Measurements from ENCODE around the gene TCHHL1.
"Not testable (repeated sequence)": the region's sequence is repeated elsewhere in the genome, so short reads cannot be mapped to it uniquely, and the experiment has no call there.

The TCHHL1 gene

DNA sequence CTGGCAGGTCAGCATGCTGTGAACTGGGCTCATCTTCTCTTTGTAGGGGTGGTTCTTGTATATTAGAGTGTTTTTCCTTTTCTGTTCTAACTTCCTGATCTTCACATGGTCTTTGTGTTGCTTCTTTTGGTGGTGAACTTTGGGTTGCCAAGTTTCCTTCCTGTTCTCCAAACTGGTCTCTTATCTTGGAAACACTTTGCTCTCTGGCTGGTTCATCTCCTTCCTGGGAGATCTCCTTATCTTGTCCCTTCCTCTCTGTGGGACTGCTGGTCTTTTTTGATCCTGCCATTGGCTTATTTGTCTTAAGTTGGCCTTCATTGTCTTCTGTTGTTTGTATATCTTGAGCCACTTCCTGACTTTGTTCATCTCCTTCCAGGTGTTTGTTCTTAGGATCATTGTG is 2.1 kb downstream of the TCHHL1 start:
- no peak for DNase-seq

DNA sequence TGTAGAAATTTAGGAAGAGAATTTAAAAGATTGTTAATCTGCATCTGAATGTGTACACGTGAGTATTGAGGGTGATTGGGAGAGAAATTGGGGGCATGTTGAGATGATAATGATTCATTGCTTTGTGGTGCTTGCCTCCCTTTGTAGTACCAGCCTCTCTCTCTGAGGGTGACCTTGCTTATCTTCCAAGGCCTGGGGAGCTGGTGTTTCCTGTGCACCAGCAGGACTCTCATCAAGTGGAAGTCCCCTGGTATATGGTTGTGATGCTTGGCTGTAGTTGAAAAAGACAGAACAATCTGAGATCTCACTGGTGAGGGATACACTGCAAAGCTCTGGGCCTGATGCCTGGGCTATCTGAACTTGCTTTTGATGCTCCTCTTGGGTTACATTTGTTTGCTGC is 4.0 kb downstream of the TCHHL1 start:
- DNase-seq: no peak

DNA sequence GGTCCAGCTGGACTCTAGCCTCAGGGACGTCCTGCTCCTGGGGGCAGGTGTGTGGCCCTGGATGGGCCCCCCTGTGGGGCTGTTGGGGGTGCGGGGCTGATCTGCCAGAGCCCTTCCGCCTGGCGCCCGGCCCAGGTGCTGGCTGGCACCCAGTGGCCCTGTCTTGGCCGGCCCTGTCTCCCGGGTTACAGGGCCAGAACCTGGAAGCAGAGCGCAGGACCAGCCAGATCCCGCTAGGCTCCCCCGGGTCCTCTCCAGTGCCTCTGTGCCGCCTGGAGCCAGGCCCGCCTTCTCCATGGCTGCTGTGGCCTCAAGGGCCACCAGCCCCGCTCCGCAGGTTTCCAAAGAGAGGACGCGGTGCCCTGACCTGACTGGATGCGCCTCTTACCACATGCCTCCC is 7.8 kb downstream of the TCHHL1 start:
- not testable (repeated sequence) for DNase-seq

DNA sequence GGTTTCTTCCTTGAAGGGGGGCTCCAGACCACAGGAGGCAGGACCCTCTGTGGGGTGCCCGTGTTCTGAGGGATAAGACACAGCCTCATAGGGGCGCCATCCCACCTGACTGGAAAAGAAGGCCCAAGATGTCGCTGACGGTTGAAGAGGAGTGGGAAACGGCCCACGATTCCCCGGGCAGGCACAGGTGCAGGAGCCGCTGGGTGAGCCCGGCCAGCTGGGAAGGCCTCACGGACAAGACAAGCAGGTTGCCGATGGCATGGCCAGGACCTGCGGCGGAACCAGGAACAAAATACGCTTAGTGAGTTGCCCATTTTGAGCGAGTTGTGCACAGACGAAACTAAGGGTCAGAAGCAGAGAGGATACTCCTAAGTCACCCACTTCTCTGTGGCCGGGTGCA is 8.4 kb downstream of the TCHHL1 start:
- DNase-seq: not testable (repeated sequence)

DNA sequence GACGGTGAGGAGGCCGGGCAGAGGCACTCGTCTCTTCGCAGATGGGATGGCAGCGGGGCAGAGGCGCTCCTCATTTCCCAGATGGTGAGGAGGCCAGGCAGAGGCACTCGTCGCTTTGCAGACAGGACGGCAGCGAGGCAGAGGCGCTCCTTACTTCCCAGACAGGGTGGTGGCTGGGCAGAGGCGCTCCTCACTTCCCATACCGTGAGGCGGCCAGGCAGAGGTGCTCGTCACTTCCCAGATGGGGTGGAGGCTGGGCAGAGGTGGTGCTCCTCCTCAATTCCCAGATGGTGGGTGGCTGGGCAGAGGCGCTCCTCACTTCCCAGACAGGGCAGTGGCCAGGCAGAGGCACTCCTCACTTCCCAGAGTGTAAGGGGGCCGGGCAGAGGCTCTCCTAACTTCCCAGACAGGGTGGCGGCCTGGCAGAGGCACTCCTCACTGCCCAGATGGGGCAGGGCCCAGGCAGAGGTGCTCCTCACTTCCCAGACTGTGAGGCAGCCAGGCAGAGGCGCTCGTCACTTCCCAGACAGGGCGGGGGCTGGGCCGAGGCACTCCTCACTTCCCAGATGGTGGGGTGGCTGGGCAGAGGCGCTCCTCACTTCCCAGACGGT is 9.9 kb downstream of the TCHHL1 start:
- no peak for DNase-seq

DNA sequence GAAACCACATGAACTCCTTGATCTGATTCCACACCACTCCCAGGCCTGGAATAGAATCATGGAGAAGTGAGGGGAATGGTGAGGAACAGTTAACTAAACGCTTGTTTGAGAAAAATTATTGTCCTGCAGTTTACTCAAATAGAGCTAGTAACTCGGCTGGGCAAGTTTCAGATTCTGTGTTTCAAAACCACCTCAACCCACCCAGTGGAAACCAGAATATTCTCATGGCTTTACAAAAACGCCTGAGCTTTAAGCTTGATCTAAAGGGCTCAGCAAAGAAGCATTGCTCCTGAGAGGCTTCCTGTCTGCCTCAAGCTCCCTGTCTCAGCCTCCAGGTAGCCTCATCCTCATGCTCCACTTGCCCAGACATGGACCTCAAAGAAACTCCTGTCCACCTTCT is 16.6 kb downstream of the TCHHL1 start:
- no peak for DNase-seq

DNA sequence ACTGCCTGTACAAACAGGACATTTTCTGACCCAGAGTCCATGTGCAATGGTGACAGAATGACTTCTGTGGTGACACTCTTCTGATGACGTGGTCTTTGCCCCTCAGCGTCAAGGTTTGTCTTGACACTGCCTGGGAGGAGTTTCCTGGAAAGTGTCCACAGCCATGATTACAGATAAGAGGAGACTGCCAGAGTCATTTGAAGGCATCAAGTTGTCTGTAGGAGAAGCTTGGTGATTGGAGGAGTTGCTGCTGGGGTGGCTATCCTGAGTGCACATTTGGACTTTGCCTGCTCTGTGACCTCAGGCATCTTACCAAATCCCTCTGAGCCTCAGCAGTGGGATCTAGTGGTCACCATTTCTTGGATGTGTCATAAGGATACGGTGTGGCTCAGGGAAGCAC is 17.7 kb downstream of the TCHHL1 start:
- no peak for DNase-seq

DNA sequence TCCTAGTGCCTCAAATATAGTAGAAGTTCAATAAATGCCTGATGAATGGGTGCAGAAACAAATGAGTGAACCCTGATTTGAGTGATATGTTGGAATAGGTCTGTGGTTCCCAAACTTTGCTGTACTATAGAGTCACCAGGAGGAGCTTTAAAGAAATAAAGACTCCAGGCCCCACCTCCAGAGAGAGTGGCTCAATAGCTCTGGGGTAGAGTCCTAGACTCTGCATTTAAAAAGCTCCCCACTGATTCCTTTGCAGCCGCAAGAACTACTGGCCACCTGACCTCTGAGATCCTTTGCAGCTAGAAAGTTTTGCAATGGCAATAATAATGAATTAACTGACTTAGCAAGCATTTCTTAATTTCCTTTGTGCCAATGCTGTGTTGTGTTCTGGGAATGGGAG is 20.9 kb downstream of the TCHHL1 start:
- DNase-seq: no peak

DNA sequence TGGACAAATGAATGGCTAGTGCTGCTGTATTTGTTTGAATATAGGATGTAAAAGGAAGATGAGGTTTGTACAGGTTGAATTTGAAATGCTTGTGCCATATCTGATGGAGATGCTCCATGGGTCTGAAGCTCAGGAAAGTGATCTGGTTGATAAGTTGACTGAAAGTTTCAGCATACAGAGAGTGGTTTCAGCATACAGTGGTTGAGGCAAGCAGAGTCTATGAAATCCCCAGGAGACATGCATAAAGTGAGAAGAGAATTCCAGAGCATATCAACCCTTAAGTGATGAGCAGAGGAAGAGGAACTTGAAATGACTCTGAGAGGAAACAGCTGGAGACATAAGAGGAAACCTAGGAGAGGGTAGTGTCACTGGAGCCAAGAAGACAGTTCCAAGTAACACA is 21.7 kb downstream of the TCHHL1 start:
- no peak for DNase-seq

DNA sequence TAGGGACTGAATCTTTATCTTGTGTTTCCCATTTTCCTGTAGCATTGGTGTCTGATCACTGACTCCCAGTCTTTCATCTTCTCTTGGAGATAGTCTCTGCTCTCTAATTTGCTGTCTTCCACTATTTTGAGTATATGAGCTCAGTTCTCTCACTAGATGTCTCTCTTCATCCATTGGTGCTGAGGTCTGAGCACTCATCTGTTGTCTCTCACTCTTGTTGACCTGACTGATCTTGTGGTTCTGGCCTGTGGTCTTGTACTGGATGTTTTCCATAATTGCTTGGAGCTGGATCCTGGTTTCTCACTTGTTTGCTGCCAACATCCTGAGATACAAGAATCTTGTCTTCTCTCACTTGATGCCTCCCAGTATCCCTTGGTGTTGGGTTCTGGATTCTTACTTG is 26.9 kb downstream of the TCHHL1 start:
- DNase-seq: no peak

DNA sequence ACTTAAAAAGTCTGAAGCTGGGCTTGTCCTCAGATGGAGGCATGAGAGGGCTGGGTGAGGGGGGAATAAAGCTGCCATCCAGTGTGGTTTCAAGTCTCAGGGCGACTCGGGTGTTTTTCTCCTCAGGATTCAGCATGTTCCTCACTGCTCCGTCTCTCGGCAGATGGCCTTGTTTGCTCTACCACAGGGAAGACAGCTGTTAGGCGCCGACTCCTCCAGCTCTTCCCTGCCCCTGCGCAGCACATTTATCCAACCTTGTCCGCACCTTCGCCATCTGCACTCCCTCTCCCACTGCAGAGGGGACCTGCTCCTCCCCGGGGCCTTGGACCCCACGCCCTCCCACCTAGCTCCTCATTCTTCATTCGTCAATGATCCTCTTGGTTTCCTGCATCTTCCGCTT is 35.5 kb downstream of the TCHHL1 start:
- DNase-seq: no peak

DNA sequence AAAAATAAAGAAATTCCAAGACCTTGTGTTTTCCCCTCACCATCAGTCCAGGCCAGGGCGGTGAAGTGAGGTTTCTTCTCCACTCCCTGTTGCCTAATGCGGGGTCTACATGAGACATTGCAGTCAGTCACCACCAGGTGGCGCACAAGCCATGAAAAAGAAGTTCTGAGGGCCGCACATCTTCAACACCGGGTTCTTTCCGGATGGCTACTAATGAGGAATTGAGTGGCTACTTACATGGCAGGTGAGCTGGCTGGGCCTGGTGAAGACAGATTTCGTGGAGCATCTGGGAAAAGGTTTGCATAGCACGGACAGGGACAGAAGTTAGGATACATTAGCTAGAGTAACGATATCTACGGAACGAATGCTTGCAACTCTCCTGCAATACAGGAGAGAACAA is 36.3 kb downstream of the TCHHL1 start:
- peak in 50 of 51 donors; percentile 4 to 84 (median 50) for DNase-seq

DNA sequence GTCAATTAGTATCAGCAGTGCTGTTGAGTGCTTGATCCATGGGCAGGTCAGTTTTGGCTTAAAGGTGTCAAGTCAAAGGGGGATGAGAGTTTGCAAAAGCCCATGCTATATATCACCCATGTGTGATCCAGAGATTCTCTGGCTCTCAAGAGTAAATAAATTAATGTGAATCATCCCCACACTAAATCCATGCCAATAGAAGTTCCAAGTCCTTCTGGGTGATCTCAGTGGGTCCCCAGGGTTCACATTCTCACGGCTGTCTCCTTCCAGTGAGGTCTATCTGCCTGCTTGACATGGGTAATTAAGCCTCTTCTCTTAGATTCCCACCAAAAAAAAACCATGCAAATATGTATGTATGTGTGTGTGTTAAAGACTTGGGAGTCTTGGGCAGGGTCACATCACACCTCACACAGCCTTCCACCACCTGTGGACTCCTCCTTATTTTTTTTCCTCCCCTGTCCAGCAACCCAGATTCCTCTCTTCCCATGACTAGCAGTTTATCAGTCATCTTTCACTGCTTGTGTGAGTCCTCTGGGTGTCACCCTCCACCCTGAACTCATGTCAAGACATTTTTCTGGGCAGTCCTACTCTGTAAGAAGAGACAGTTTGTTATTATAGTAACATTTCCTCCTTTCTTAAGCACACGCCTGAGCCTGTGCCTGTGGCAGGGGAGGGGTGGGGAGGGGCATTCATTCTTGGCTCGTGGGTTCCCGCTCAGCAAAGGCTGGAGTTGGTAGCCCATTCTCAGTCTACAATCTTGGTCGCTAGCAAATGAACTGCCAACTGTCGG is 37.8 kb downstream of the TCHHL1 start:
- no peak for DNase-seq

DNA sequence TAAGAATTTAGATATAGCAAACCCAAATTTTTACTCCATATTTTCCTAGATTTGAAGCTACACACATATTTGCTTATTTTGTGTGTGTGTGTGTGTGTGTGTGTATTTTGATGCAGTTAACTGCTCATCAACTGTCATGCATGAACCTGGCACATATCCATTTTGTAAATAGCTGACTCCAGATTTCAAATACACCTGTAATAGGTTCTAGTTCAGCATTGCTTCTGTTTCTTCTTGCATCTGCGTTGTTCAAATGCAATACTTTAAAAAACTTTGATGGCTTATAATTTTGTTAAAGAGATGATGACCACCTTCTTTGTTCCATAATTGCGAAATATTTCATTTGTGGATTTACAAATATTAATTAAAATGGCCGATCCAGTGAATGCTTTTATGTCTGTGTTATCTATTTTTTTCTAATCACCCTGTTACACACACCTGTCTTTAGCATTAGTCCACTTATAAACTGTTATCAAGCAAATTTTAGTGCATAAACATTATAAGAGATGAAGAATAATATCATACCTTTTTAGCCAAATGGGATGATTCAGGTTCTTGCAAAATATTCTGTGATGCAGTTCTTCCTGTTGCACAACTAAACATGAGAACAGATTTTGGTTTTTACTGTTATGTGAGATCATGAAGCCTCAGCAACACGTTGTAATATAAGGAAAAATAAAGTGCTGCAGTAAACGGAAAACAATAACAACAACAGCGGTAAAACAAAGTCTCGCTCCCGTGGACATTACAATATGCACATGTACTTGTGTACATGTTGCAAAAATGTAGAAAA is 39.4 kb downstream of the TCHHL1 start:
- no peak for DNase-seq

DNA sequence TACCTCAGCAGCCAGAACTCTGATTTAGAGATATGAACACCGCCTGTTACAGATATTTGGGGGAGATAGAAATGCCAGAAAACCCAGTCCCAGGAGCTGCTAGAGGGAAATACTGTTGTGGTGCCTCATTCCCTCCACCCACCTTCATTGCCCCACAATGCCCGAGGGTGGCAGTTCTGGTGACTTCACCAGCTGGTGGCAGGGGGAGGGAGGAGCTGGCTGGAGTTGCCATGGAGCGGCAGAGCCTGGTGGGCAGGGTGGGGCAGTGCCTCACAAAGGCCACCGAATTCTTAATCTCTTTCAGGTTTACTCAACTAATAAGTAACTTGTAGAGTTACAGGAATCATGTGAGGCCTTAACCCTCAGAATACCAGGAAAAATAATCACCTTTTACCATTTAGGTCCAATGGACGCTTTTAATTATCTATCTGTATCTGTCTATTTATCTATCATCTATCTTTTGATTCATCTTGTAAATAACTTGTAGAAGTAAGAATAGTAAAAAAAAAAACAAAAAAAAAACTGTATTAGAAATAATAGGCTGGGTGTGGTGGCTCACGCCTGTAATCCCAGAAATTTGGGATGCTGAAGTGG is 40.4 kb downstream of the TCHHL1 start:
- peak in 15 of 51 donors; percentile 8 to 63 (median 32) for DNase-seq

DNA sequence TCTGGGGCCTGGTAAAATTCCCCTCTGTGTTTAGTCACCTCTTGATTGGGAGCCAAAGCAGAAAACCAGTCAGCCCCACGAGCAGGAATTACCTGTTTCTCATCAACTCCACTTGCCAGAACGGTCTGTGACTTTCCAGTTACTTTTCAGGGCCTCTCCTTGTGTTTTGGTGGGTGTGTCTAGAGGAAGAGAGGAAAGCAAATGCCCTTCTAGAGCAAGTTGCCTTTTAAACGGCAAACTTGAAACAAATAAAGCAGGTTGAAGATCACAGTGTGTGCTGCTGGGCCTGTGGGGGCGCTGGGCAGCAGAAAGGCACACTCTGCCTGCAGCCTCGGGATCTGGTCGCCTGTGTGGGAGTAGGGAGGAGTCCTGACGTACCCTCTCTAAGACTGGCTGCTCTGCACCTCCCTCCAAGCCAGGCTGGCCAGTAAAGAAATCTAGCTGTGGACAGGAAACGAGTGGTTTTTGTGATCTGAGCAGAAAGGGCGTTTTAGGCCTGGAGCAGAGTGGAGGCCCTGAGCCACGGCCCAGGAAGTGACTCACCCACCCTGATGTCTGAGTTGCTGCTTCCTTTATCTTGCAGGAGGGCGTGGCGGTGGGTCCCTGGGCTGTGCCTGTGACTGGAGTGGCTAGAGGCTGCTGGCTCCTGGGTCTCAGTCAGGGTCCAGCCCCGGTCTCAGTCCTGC is 41.0 kb downstream of the TCHHL1 start:
- peak in 45 of 51 donors; percentile 4 to 85 (median 49) for DNase-seq

DNA sequence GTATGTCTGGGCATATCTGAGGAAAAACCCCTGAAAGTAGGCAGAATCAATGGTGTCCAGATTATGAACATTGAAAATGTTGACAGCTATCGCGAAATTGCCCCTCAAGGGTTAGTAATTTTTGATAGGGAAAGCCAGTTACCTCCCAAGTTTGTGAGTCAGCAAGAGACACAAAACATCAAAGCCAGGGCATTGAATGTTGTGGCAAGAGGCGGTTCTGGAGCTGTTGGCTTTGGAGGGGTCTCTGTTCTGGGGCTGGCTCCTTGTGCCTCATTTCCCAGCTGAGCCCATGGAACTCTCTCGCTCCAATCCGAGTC is 41.5 kb downstream of the TCHHL1 start:
- no peak for DNase-seq

DNA sequence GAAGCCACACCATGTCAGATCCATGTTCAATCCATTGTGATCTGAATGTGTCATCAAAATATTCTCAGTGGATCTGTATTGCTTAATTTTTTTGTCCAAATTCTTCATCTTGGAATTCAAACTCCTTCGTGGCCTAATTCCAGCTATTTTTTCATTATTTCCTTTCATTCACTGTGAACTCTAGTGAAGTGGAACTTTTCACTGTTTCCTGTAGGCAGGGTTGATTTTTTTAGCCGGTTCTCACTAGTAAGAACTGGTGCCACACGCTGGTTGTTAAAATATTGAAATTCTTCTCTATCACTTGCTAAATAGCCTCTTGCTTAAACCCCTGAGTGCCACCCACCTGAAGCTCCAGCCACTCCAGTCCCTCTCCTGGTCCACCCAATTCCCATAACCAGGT is 44.5 kb downstream of the TCHHL1 start:
- no peak for DNase-seq

DNA sequence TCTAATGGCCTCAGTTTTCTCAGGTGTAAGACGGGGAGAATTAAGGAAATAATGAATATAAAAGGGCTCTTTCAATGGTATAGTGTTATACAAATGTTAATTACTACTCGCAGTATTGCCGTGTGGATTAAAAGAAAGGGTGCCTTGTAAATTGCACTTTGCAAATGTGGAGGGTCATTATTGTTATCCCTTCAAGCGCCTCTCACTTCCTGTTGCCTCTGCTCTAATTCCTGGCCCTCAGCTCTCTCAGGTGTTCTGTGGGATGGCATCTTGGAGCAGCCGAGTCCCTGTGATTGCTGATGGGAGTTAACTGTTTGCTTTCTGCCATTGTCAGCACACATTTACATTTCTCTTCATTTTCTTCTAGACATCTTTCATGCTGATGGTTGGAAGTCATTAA is 45.0 kb downstream of the TCHHL1 start:
- DNase-seq: no peak

DNA sequence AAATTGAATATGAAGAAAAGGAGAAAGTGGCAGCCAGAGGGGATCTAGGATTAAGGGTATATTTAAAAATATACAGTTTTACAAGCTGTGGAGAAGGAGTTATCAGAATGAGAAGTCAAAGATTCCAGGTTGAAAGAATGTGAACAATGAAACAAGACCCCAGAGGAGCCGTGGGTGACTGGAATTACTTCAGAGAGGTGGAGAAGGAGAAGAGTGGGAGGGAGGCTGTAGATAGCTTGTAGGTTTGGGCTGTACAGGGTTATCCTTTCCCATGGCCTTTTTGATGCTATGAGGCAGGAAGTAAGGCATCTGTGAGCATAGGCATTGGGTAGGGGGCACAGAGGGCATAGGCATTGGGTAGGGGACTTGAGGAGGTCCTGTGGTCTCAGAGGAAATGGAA is 46.8 kb downstream of the TCHHL1 start:
- no peak for DNase-seq

DNA sequence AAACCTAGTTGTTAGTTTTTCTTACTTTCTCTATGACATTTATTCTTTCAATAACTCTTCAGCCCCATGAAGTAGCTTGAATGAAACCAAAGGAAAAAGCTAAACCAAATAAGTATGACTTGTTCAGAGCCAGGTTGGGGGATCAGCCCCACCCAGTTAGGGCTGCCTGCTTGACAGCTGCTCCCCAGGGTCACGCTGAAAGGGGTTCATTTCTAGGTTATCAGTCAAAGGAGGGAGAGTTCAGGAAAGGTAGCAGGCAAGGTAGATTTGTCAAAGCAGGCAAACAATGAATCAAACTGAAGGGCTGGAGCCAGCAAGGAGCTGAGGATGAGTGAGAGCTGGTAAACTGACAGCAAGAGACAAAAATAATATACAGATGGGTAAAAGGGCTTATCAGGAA is 49.0 kb downstream of the TCHHL1 start:
- no peak for DNase-seq

DNA sequence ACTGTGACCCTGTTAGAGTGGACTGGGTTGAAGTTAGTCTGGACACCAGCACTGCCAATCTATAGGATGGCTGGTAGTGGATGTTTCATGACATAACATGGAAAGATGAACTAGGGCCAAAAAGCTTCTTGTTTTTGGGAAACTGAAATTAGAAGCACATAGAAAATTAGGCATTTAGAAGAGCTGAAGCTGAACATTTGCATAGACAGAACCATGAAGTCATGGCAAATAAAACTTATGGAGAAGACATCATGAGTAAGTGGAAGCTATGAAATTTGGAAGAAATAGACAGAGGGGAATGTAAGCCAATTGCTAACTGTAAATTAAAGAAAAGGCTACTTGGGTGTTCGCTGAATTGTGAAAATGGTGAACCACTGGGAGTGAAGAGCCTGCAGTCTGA is 49.4 kb downstream of the TCHHL1 start:
- no peak for DNase-seq
